Nephron (organoid): ENCODE measurements around the gene BCAS1.

Source experiments
- H3K27ac Mint-ChIP-seq, 3 experiments: 2 replicates each; pipeline ENCODE4 v1.8.0; 2020; ENCODE audit warnings: mixed read lengths in 3 of 3, mild to moderate bottlenecking in 2 of 3, moderate library complexity in 1 of 3
- H3K27me3 Mint-ChIP-seq: 2 replicates; pipeline ENCODE4 v1.8.0; 2021; ENCODE audit warnings: low read depth, mild to moderate bottlenecking, moderate library complexity, mixed read lengths
- H3K36me3 Mint-ChIP-seq: 2 replicates; pipeline ENCODE4 v1.8.0; 2020; ENCODE audit warnings: low read depth, mixed read lengths
- H3K4me1 Mint-ChIP-seq: 2 replicates; pipeline ENCODE4 v1.8.0; 2020; ENCODE audit warnings: mixed read lengths
- H3K4me3 Mint-ChIP-seq, 3 experiments: 2 replicates each; pipeline ENCODE4 v1.8.0; 2020; ENCODE audit warnings: mild to moderate bottlenecking in 3 of 3, mixed read lengths in 3 of 3, moderate library complexity in 2 of 3
- H3K9me3 Mint-ChIP-seq: 2 replicates; pipeline ENCODE4 v1.8.0; 2020; ENCODE audit warnings: mixed read lengths
- CTCF ChIP-seq, 3 experiments: fragments of 200-600 bp; sonication (generic); IDR thresholded peaks; one replicate each; pipeline ENCODE4 v1.5.0; 2021; ENCODE audit warnings: antibody characterized with exemption in 3 of 3; ENCODE audit not compliant: unreplicated experiment in 3 of 3

The BCAS1 gene

GRCh38 chr20:54048891-54049545 lies 21.4 kb downstream of the BCAS1 start:
- no peaks in the 10 kb centered on the region for H3K36me3 Mint-ChIP-seq

GRCh38 chr20:54048481-54048880 lies 21.9 kb downstream of the BCAS1 start:
- TF ChIP-seq CTCF (IDR thresholded peaks at IDR 0.05; ENCODE audit: unreplicated experiment in 3 of 3) = no peak
- H3K9me3 Mint-ChIP-seq = peaks cover 2% of the 10 kb centered on the region
- no peaks in the 10 kb centered on the region for H3K36me3 Mint-ChIP-seq
- peak overlapping the region in 1 of 3 experiments; percentile 37 for H3K27ac Mint-ChIP-seq
- H3K4me1 Mint-ChIP-seq = peaks cover 12% of the 10 kb centered on the region
- no peak overlapping the region for H3K4me3 Mint-ChIP-seq
- no peaks in the 10 kb centered on the region for H3K27me3 Mint-ChIP-seq

More at GRCh38 chr20:54048891-54049545, 21.4 kb downstream of the BCAS1 start:
- H3K27ac Mint-ChIP-seq = peak overlapping the region in 1 of 3 experiments; percentile 37
- H3K9me3 Mint-ChIP-seq = peaks cover 5% of the 10 kb centered on the region
- peaks cover 10% of the 10 kb centered on the region for H3K4me1 Mint-ChIP-seq
- no peaks in the 10 kb centered on the region for H3K27me3 Mint-ChIP-seq
- H3K4me3 Mint-ChIP-seq = no peak overlapping the region
- TF ChIP-seq CTCF (IDR thresholded peaks at IDR 0.05; ENCODE audit: unreplicated experiment in 3 of 3) = no peak

GRCh38 chr20:54047720-54048119 lies 22.7 kb downstream of the BCAS1 start:
- Mint-ChIP-seq H3K27ac (no peak overlapping the region), H3K27me3 (no peaks in the 10 kb centered on the region), H3K36me3 (no peaks in the 10 kb centered on the region), H3K4me1 (peaks cover 12% of the 10 kb centered on the region), H3K9me3 (peaks cover 2% of the 10 kb centered on the region), H3K4me3 (no peak overlapping the region)
- TF ChIP-seq CTCF (IDR thresholded peaks at IDR 0.05; ENCODE audit: unreplicated experiment in 3 of 3) = no peak

- no peaks in the 10 kb centered on the region for H3K27me3 Mint-ChIP-seq
- H3K36me3 Mint-ChIP-seq = no peaks in the 10 kb centered on the region
- no peak for TF ChIP-seq CTCF (IDR thresholded peaks at IDR 0.05; ENCODE audit: unreplicated experiment in 3 of 3)
- peaks cover 12% of the 10 kb centered on the region for H3K4me1 Mint-ChIP-seq
- peaks cover 2% of the 10 kb centered on the region for H3K9me3 Mint-ChIP-seq
- no peak overlapping the region for H3K4me3 Mint-ChIP-seq
- H3K27ac Mint-ChIP-seq = no peak overlapping the region
Observed at GRCh38 chr20:54047048-54047447, 23.3 kb downstream of the BCAS1 start.

- H3K4me1 Mint-ChIP-seq = peaks cover 32% of the 10 kb centered on the region
- peak overlapping the region in 1 of 3 experiments; percentile 8 for H3K27ac Mint-ChIP-seq
- no peak overlapping the region for H3K4me3 Mint-ChIP-seq
- no peak for TF ChIP-seq CTCF (IDR thresholded peaks at IDR 0.05; ENCODE audit: unreplicated experiment in 3 of 3)
- no peaks in the 10 kb centered on the region for H3K27me3 Mint-ChIP-seq
- H3K9me3 Mint-ChIP-seq = peaks cover 2% of the 10 kb centered on the region
- no peaks in the 10 kb centered on the region for H3K36me3 Mint-ChIP-seq
Observed at GRCh38 chr20:54044156-54044555, 26.2 kb downstream of the BCAS1 start.
